Neural cell (in vitro differentiated cells): ENCODE measurements around the gene B4GALNT4.

Experiments used
- CTCF ChIP-seq: fragments of 450-650 bp; IDR thresholded peaks from 2 replicates; pipeline ENCODE4 v1.5.1; 2014; ENCODE audit warnings: antibody characterized with exemption, mild to moderate bottlenecking, moderate library complexity; ENCODE audit not compliant: poor library complexity, severe bottlenecking
- EP300 ChIP-seq: fragments of 450-650 bp; conservative IDR thresholded peaks from 2 replicates; pipeline ENCODE4 v1.6.1; 2014; ENCODE audit warnings: antibody characterized with exemption, mild to moderate bottlenecking, moderate library complexity; ENCODE audit not compliant: poor library complexity, severe bottlenecking
- EZH2 ChIP-seq: fragments of 200-600, 300-800 bp; shearing (Covaris generic), sonication (generic); IDR thresholded peaks from 2 replicates; pipeline ENCODE4 v1.6.1; 2014; ENCODE audit warnings: antibody characterized with exemption, low read length, borderline replicate concordance, mild to moderate bottlenecking; ENCODE audit not compliant: insufficient read depth, poor library complexity, severe bottlenecking
- POLR2AphosphoS5 ChIP-seq: IDR thresholded peaks from 2 replicates; pipeline ENCODE4 v1.6.1; 2012
- REST ChIP-seq: IDR thresholded peaks from 2 replicates; pipeline ENCODE4 v1.6.1; 2012; ENCODE audit warnings: borderline replicate concordance
- SMC3 ChIP-seq: fragments of 450-650 bp; conservative IDR thresholded peaks from 2 replicates; pipeline ENCODE4 v1.6.1; 2014; ENCODE audit warnings: antibody characterized with exemption, mild to moderate bottlenecking, moderate library complexity; ENCODE audit not compliant: poor library complexity

GRCh38 chr11:335779-336658 is 33.3 kb upstream of the B4GALNT4 start:
- no peak for TF ChIP-seq EZH2
- no peak for TF ChIP-seq CTCF
- no peak for TF ChIP-seq POLR2AphosphoS5
- TF ChIP-seq REST, result no peak
- TF ChIP-seq EP300, result no peak
- TF ChIP-seq SMC3, result no peak
